GM06990 (cell line): ENCODE results near the gene SOX10.

Experiments
- DNase-seq: peaks from one replicate; pipeline ENCODE4 v3.0.0-alpha.2; 2011; ENCODE audit not compliant: insufficient read length; ENCODE audit errors: extremely low read depth
- H3K27me3 ChIP-seq: replicated peaks from 2 replicates; pipeline ENCODE4 v1.6.0; 2011; ENCODE audit warnings: low read length; ENCODE audit not compliant: control insufficient read depth, insufficient read depth
- H3K36me3 ChIP-seq: 2 replicates; pipeline ENCODE4 v1.5.1; 2011; ENCODE audit warnings: low read length; ENCODE audit not compliant: control insufficient read depth, insufficient read depth
- H3K4me3 ChIP-seq: replicated peaks from 2 replicates; pipeline ENCODE4 v1.5.1; 2011; ENCODE audit warnings: low read depth, mild to moderate bottlenecking, control low read depth, low read length
- CTCF ChIP-seq: IDR thresholded peaks from 2 replicates; pipeline ENCODE4 v1.5.1; 2011; ENCODE audit warnings: low read length, control low read depth, mild to moderate bottlenecking, inconsistent platforms; ENCODE audit not compliant: insufficient read depth, poor library complexity, severe bottlenecking

Gene SOX10

GRCh38 chr22:38017272-38017920 is 33.0 kb upstream of the SOX10 start:
- TF ChIP-seq CTCF: no peak
- Histone ChIP-seq H3K36me3 (no peaks in the 10 kb centered on the region), H3K27me3 (no peaks in the 10 kb centered on the region), H3K4me3 (no peak overlapping the region)
- DNase-seq: no peak

- Histone ChIP-seq H3K4me3 (no peak overlapping the region), H3K27me3 (no peaks in the 10 kb centered on the region), H3K36me3 (no peaks in the 10 kb centered on the region)
- no peak for DNase-seq
- TF ChIP-seq CTCF: no peak
Observed at GRCh38 chr22:38016182-38017151, 32.1 kb upstream of the SOX10 start.

GRCh38 chr22:38014083-38014482 is 29.7 kb upstream of the SOX10 start:
- no peaks in the 10 kb centered on the region for H3K36me3 ChIP-seq
- TF ChIP-seq CTCF: no peak
- no peak for DNase-seq
- no peak overlapping the region for H3K4me3 ChIP-seq
- no peaks in the 10 kb centered on the region for H3K27me3 ChIP-seq

GRCh38 chr22:38012604-38013072 is 28.3 kb upstream of the SOX10 start:
- Histone ChIP-seq H3K36me3 (no peaks in the 10 kb centered on the region), H3K27me3 (no peaks in the 10 kb centered on the region), H3K4me3 (no peak overlapping the region)
- no peak for TF ChIP-seq CTCF
- DNase-seq: no peak

GRCh38 chr22:38009000-38009806 is 24.8 kb upstream of the SOX10 start:
- no peak for TF ChIP-seq CTCF
- Histone ChIP-seq H3K4me3 (no peak overlapping the region), H3K36me3 (no peaks in the 10 kb centered on the region), H3K27me3 (no peaks in the 10 kb centered on the region)
- DNase-seq: no peak
